C4-2B (cell line): Measurements from ENCODE around the gene MYO1E.

ENCODE experiments used
- ZFX ChIP-seq: fragments of 450-650 bp; IDR thresholded peaks from 2 replicates; pipeline ENCODE4 v1.6.1; 2017
- TF ChIP-seq, protein P1 (sequence below): fragments of 450-650 bp; conservative IDR thresholded peaks from 2 replicates; pipeline ENCODE4 v1.5.1; 2017; ENCODE audit warnings: mild to moderate bottlenecking

DNA sequence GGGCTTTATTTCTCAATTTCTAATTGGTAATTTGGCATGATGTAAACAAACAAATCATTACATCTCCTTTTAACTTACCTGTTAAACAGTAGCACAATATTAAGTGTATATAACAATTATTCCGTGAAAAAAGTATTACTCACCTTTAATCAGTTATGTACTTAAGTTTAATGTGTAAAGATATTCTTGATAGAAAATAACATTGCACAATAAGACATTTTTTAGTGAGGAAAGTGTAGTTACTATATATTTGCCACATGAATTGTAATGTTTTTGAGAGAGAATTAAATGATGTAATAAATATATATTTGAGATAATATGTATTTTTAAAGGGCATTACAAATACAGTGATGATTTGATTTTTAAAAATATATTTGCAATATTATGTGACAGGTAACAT is 278.6 kb downstream of the MYO1E start:
- TF ChIP-seq, protein P1, sequence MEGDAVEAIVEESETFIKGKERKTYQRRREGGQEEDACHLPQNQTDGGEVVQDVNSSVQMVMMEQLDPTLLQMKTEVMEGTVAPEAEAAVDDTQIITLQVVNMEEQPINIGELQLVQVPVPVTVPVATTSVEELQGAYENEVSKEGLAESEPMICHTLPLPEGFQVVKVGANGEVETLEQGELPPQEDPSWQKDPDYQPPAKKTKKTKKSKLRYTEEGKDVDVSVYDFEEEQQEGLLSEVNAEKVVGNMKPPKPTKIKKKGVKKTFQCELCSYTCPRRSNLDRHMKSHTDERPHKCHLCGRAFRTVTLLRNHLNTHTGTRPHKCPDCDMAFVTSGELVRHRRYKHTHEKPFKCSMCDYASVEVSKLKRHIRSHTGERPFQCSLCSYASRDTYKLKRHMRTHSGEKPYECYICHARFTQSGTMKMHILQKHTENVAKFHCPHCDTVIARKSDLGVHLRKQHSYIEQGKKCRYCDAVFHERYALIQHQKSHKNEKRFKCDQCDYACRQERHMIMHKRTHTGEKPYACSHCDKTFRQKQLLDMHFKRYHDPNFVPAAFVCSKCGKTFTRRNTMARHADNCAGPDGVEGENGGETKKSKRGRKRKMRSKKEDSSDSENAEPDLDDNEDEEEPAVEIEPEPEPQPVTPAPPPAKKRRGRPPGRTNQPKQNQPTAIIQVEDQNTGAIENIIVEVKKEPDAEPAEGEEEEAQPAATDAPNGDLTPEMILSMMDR, result no peak
- TF ChIP-seq ZFX, result no peak
